SK-N-SH (cell line): Measurements from ENCODE around the gene MYO1H.

Experiments
- CTCF ChIP-seq: fragments of 200-600 bp; sonication (generic); IDR thresholded peaks from 2 replicates; pipeline ENCODE4 v1.6.1; 2017; ENCODE audit warnings: antibody characterized with exemption, mild to moderate bottlenecking, moderate library complexity
- MAX ChIP-seq: IDR thresholded peaks from 2 replicates; pipeline ENCODE4 v1.4.0; 2012; ENCODE audit warnings: low read depth

- TF ChIP-seq CTCF (no peak), MAX (no peak)
These were observed 43.2 kb upstream of the MYO1H start for GRCh38 chr12:109304485-109304884.
